ENCODE results near the gene CCDC92.

Gene CCDC92

DNA sequence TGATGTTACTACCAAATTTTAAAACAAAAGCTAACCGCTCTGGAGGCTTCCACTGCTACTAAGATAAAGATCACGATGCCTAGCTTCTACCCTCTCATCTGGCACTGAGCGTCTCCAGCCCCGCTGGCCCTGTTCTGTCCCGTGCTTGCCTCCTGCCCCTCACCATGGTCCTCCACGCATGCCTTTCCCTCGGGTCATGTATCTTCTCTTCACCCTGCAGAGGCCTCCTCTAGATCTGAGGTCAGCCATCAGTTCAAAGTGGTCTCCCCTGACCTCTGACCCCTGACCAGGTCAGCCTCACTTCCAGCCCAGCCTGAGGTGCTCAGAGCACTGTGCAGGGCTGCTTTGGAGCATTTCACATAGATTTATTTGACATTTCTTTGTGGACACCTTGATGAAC is 28.7 kb upstream of the CCDC92 start:
- no peak for DNase-seq

DNA sequence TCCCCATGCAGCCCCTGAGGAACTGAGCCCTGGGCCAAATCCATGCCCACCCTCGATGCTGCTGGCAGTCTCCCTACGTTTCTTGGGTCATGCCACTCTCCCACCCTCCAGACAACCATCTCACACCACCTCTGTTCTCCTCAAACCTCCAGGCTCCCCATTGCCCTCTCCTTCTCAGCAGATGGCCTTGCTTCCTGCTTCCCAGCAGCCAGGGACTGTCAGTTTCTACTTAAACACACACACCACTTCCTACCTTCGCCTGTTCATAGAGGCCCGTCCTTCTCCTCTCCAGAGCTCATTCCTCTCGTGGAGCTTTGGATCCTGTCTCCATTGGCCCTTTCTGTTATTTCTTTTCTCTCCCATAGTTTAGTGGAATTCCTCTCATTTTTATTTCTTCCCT is 27.5 kb upstream of the CCDC92 start:
- no peak for DNase-seq

DNA sequence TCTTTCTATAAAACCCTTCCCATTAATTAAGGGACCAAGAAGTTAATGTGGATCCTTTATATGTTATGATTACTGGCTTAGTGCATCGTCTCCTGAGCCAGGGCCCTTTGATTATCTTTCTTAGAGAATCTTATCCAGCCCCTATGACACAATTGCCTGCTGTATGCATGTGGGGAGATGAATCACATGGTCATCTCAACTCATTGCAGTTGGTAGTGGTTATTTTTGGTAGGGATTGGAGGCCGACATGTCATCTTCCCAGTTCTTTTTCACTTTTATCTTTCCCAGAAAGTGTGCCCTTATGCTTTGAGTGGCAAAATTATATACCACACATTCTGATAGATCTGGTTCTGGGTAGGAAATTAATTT is 26.3 kb upstream of the CCDC92 start:
- no peak for DNase-seq

DNA sequence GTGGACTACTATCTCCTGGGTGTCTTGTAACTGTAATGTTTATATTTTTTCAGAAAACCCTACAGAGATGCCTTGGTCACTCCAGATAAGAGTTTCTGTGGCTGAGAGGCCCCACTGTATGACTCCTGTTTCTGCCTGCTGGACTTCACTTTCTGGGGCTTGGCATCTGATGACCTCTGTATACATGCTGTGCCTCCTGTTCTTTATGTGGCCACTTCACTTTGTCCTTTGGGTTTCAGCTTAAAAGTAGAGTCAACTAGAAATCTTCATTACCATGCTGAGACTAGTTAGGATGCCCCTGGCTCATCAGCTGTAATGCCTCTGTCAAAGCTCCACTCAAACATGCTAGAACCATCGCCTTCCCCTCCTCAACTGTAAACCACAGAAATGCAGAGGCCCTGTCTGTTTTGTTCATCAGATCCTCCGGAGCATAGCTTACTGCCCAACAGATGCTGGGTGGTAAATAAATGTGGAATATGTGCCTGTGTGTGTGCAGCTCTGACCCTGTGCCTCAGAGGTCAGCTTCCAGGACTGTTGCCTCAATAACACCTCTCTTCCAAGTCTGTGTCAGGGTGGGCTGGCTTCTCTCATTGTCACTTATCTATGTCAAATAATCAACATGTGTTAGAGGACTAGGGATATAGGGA is 25.8 kb upstream of the CCDC92 start:
- no peak for DNase-seq

DNA sequence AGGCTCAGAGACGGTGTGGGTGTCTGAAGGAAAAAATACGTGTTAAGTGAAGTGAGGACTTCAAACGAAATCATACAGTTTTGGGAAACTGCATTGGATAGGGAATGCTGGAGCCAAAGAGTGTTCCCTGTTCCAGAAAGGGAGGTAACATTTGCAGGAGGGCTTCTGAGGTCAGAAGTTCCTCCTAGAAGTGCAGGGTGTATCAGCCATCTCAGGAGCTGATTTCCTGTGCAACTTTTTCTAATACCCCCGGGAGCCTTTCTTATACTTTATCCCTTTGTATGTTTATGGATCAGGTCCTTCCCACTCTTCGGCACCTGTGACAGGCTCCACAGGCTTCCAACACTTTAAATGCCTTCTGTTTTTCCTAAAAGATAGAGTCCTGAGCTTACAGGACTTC is 25.3 kb upstream of the CCDC92 start:
- DNase-seq, result no peak

DNA sequence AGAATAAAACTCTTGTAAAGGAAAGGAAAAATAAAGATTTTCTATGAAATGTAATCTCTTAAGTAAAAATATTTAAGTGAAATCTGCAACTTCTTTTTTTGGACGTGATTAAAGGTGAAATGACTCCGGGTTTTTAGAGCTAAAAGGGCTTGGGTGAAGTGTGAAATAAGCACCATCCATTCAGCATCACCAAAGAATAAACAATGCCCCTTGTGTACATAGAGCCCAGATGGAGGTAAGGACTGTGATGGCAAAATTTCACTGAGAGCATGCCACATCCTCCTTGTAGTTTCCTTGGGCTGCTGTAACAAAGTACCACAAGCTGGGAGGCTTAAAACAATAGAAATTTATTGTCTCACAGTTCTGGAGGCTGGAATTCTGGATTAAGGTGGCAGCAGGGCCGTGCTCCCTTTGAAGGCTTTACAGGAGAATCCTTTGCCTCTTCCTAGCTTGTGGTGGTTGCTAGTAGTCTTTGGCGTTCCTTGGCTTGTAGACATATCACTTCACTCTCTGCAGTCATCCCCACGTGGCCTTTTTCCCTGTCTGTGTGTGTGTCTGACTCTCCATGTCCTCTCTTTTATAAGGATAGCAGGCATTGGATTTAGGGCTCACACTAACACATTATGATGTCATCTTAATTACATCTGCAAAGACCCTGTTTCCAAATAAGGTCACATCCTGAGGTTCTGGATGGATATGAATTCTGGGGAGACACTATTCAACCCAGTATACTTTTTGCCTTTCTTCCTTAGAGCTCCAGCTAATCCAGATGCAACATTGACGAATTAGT is 24.6 kb upstream of the CCDC92 start:
- no peak for DNase-seq

DNA sequence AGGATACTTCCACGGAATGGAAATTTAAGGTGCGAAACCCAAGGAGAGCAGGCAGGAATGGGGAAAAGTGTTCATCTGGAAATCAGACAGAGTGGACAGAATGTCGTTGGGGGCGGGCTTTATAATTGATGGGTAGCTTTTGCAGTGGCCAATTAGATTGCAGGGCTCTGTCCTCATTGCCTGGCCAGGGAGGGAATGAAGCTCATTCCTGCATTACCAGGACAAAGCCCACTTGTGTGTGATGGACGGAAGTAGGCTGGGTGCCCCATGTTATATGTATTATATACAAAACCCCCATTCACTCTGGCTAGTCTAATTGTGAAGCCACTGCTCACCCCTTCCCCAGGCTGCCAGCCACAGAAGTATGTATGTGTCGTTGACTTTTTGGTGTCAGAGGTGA is 23.9 kb upstream of the CCDC92 start:
- DNase-seq, result no peak

DNA sequence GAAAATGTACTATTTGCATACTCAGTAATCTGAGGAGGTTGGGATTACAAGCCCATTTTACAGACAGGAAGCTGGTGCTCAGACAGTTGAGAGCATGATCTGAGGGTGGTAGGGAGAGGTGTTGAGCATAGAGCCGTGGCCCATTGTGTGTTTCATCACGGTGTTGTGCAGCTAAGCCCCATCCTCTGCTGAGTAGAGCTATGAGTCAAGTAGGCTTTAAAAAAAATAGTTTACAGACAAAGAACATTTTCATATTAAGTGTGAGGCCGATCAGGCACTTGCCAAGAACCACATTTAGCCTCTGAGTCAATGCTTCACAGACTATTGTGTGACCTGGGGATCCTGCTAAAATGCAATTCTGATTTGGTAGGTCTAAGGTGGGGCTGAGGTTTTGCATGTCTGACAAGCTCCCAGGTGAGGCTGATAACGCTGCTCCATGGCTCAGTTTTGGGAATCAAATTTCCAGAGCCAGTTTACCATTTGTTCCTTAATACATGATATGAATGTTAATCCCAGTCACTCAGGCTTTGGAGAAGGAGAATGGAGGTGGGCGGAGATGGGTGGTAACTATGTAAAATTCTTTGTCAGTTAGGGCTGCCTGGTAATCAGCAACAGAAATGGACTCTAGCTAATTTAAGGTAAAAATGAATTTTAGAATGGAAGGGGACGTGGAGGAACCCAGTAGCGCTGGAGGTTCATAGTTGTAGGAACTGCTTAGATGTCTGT is 22.6 kb upstream of the CCDC92 start:
- no peak for DNase-seq

DNA sequence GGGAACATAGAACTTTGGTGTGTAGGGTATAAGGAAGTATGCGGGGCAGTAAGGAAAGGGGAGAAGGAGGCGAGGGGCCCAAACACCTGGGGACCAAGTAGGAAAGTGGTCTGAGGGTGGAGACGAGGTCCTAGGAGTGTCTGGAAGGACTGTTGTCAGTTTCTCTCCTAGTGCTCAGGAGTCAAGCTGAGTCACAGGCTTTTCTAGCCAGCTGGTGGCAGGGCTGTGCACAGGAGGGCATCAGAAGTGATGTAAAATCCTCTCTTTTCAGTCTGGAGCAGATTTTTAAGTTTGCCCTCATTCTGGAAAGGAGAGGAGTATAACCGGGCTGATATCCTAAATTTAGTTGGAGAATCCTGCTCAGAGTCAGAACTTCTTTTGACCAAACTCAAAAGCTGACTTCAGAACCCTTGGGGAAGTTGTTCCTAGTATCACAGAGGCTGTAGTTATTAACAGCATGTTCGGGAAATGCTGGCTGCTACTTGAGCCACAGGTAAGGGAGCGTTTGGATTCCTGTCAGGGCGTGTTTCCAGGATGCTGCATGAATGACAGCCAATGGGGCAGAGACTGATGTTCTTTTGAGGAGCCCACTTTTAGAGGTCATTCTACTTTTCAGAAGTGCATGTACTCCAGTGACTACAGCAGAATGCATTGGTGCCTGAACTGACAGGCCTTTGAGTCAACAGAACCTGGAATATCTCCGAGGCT is 19.6 kb upstream of the CCDC92 start:
- no peak for DNase-seq

DNA sequence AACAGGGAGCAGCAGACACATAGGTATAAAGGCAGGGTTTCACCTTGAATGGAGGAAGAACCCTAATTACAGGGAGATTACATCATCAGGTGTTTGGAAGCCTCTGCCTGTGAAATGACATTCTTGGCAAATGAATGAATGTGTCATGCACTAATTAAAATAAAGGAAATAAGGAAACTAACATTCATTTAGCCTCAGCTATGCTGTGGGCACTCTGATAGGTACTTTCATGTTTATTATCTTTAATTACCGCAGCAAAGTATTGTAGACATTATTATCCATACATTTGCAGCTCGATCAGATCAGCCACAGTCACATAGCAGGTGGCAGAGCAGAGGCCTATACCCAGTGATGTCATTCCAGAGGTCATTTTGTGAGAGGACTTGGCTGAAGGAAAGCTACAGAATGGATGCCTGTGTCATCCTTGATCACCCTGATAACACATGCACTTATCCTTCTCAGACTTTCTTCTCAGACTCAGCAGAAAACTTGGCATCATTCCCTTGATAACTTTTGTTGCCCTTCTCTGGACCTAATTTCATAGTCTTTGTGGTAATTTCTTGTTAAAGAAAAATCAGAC is 18.8 kb upstream of the CCDC92 start:
- DNase-seq, result no peak

DNA sequence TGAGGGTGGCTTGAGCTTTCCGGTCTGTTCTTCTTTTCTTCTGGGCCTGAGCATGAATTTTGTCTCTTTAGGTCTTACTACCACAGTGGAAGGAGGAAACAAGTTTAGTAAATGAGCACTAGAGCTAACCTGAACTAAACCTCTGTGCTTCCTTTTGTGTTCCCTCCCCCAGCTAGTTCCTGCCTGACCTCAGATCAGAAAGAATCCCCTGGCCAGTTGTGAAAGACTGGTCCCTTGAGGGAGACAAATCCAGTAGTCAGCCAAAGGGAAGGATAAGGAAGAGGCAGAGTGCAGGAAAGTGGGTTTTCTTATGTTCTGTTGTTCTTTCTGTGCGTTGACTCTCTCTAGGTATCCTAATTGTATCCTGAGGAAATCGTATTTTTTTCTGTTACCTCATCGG is 17.9 kb upstream of the CCDC92 start:
- DNase-seq, result no peak

DNA sequence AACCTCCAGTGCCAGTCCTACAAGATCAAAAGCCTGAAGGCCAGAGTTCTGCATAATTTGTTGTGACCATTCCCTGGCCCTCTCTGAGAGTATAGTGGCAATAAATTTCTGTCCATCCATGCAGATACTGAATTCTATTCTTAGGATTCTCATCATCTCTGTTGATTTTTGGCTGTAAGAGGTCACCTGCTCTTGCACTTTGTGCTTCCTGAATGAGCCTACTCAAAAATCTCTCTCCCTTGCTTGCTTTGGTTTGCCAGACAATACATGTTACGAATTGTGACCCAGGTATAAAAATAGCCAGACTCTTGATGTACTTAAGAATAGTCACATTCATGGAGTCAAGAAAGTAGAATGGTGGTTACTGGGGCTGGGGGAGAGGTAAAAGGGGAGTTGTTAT is 17.1 kb upstream of the CCDC92 start:
- DNase-seq, result no peak

DNA sequence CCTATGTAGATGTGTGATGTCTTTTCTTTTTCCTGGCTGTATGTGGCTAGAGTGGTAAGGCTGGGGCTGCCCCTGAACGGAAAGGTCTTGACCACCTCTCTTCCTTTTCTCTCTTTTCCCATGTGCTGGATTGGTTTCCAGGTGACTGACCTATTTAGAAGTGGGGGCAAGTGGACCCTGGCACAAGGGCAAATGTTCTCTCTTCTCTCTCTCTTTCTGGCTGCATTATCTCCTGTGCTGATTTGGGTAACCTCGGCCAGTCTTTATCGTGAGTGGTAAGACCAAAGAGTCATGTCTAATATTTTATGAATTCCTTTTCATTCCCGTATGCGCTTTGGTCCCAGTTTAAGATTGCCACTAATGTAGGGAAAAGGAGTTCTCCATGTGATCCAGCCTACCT is 16.5 kb upstream of the CCDC92 start:
- DNase-seq, result no peak

DNA sequence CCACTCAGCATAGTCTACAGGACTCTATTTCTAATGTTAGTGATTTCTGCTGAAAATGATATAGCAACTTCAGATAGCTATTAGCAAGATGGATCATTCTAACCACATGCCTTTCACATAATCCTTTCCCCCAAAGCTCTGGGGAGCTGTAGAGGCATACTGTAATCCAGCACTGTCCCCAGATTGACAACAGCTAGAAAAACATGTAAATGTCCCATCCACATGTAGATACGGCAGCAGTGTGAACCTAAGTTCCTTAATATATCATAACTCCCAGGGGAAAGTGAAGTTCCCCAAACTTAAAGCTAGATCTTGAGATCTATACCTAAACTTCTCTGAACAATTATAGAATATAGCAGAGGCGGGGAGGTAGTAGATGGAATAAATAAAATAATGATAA is 14.4 kb upstream of the CCDC92 start:
- no peak for DNase-seq

DNA sequence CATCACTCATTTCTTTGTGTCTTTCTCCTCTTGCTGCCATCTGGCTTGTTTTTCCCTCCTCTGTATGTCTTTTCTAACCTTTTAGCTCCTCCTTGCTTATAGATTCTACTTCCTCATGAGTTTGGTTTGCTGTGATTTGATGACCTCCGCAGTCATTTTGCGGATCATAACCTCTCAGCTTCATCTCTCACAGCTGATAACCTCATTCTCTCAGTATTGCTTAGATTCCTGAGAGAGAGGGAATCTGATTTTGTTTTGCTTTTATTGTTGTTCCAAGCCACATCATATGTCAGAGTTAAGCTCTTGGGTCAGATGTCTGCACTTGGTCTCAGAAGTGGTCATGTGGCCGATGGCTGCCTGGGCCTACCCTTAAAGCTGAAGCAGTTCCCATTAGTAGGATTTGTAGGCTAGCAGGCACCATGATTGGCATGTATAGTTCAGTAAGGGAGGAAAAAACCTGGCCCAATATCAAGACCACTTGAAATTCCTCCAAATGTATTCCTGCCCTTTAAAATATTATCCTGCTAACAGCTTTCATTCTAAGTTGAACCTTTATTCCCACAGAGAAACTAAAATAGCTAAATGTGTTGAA is 13.8 kb upstream of the CCDC92 start:
- DNase-seq, result no peak

DNA sequence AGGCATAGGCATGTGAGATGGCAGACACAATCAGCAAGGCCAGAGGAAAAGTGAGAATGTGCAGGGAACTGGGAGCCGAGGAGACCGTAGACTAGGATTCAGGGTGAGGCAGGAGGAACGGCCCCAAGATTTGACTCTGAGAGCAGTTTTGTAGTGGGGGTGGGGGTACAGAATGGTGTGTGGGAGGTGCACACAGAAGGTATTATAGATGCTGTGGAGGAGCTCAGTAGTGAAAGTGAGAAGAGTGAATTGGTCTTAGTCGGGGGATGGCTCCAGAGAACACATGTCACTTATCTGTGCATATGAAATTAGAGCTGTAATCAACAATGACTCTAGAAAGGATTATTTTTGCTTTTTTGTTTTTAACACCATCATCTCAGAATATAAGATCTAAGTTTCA is 12.3 kb upstream of the CCDC92 start:
- DNase-seq, result no peak

DNA sequence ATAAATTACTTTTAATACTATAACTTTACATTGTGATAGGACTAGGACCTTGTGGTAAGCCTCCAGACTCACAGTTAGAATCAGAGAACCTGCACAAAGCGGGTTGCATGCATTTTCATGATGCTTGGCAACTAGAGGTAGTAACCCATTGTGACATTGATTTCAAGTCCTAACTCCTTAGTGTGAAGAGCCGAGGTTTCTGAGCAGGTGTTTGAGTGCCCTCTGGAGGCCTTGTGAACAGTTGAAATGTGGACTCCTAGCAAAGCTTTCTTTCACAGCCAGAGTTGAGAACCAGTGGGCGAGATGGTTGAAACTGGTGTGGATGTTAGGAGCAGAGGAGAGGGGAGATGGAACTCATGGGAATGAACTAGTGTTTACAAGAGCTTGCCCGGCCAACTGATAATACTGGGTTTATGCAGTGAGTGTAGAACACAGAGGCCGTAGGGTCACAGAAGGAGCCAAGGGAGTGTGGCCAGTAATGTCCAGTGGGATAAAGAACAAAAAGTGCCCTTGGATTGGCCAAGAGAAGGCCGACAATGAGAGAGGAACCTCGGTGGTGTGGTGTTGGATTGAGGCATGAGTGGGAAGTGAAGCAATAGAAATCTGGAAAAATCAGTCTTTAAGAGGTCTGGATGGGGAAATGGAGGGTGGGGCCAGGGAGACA is 11.3 kb upstream of the CCDC92 start:
- no peak for DNase-seq

DNA sequence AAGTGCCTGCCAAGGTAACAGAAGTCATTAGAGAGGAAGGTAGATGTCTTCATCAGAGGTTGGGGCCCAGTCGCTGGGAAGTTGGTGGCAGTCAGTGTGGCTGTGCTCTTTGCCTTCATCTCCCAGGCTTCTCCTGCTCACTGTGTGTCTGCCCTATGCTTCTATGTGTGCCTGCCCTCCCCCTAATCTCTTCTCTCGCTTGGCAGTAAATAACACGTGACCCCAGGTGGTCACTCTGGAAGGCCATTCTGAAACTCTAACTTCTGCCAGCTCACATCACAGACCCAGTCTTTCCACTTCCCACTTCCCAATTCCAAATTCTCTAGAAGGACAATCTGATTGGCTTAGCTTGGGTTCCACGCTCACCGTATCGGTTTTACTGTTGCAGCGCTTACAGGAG is 9.6 kb upstream of the CCDC92 start:
- DNase-seq, result no peak

DNA sequence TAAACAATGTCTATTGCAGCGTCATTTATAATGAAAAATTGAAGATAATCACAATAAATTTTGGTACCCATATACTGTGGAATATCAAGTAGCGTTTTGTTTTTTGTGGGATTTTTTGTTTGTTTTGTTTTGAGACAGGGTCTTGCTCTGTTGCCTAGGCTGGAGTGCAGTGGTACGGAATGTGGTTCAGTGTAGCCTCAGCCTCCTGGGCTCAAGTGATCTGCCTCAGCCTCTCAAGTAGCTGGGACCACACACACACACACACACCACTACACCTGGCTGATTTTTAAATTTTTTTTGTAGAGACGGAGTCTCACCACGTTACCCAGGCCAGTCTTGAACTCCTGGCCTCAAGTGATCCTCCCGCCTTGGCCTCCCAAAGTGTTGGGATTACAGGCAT is 6.9 kb upstream of the CCDC92 start:
- no peak for DNase-seq

DNA sequence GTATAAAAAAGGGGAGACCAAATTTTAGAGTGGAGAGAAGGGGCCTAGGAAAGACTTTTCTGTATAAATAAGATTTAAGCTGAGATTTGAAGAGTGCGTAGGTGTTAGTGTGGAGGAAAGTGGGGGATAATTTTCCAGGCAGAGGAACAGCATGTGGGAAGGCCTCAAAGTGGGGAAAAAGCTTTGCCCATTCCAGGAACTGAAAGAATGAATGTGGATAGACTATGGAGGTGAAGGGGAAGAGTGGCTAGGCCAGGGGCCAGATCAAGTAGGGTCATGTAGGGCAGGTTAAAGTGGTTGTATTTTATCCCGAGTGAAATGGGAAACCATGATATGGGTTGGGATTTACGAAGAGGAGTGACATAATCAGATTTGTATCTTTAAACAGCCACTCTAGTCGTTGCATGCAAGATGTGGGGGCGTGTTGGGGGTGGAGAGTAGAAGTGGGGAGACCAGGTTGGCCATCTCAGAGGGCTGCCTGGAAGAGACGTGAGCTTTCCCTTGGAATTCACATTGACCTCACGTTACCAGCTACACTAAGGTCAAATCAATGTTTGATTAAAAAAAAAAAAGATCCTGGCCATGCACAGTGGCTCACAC is 3.7 kb upstream of the CCDC92 start:
- DNase-seq, result no peak

DNA sequence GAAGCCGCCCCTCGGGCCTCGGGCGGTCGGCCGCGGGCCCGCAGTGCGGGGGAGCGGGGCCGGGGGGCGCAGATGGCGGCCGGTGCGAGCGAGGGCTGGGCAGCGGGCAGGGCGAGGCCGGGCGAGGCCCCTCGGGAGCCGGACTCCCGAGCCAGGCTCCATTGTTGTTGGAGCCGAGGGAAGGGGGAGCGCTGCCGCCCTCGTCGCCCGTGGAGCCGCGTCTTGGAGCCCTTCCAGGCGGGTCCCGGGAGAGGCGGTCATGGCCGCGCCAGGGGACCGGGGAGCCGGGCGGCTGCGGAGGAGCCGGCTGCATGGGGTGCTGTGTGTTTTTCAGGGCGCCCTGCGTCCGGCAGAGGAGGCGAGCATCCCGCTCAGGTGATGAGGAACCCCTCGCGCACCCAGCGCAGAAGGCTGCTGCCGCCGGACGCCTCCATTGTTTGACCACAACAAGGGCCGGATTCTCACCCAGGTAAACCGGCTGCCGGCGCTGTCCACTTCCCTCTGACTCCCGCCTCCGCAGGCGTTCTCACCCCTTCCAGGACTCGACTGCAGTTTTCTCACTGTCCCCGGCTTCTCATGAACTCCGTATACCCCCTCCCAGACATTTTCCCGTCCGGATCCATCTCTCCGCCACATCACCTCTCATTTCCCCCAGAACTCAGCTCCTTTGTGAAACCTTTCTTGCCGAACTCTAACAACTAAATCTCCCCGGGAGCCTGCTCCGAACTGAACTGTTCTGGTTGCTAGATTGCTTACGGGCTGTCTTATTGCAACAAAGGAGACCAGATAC is 1.1 kb upstream of the CCDC92 start:
- DNase-seq, result no peak

All from NCI-H1436 treated with DMSO at 0.1 percent for 48 hours (cell line).